Vagina (tissue), 2 donors: ENCODE measurements around the gene ASXL2.

Source experiments
- POLR2A ChIP-seq, 2 donors: fragments of 450-650 bp; IDR thresholded peaks; one replicate each; pipeline ENCODE4 v1.6.1; 2017; ENCODE audit warnings: antibody characterized with exemption in 2 of 2, mild to moderate bottlenecking in 2 of 2, moderate library complexity in 2 of 2
- POLR2AphosphoS5 ChIP-seq, 2 donors: sonication (generic); formaldehyde crosslinking; IDR thresholded peaks; one replicate each; pipeline ENCODE4 v1.9.0; 2017; ENCODE audit warnings: antibody characterized with exemption in 2 of 2, mild to moderate bottlenecking in 2 of 2, low read depth in 1 of 2; ENCODE audit not compliant: insufficient read depth in 1 of 2
- TF ChIP-seq, protein P1 (sequence below), 3 experiments: fragments of 450-650 bp in 2 of 3; fragments of 200-600 bp in 1 of 3; sonication (generic) in 1 of 3; IDR thresholded peaks; one replicate each; pipeline ENCODE4 v1.5.1; 2017 to 2019; ENCODE audit warnings: antibody characterized with exemption in 3 of 3, mild to moderate bottlenecking in 2 of 3, moderate library complexity in 2 of 3

DNA sequence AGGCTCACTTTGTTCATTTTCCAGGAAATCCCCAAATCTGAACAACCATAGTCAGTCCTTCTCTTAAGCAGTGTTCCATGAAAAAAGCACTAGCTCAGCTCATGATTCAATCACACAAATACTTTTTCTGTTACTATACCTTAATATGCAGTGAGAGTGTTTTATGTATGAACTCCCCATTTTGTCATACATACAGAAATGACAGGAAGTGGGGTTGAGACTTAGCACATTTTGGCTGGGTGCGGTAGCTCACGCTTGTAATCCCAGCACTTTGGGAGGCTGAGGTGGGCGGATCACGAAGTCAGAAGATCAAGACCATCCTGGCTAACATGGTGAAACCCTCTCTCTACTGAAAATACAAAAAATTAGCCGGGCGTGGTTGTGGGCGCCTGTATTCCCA is 149.7 kb downstream of the ASXL2 start:
- no peak for TF ChIP-seq POLR2A (IDR thresholded peaks at IDR 0.05)
- TF ChIP-seq, protein P1, sequence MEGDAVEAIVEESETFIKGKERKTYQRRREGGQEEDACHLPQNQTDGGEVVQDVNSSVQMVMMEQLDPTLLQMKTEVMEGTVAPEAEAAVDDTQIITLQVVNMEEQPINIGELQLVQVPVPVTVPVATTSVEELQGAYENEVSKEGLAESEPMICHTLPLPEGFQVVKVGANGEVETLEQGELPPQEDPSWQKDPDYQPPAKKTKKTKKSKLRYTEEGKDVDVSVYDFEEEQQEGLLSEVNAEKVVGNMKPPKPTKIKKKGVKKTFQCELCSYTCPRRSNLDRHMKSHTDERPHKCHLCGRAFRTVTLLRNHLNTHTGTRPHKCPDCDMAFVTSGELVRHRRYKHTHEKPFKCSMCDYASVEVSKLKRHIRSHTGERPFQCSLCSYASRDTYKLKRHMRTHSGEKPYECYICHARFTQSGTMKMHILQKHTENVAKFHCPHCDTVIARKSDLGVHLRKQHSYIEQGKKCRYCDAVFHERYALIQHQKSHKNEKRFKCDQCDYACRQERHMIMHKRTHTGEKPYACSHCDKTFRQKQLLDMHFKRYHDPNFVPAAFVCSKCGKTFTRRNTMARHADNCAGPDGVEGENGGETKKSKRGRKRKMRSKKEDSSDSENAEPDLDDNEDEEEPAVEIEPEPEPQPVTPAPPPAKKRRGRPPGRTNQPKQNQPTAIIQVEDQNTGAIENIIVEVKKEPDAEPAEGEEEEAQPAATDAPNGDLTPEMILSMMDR (IDR thresholded peaks at IDR 0.05): no peak
- no peak for TF ChIP-seq POLR2AphosphoS5 (IDR thresholded peaks at IDR 0.05; ENCODE audit: insufficient read depth in 1 of 2, low read depth in 1 of 2)
